GM18951 (cell line): ENCODE measurements around the gene ATF7.
"Not testable (repeated sequence)": the region's sequence is repeated elsewhere in the genome, so short reads cannot be mapped to it uniquely, and the experiment has no call there.

Experiments used
- POLR2A ChIP-seq: IDR thresholded peaks from 4 replicates; pipeline ENCODE4 v1.6.1; 2011; ENCODE audit warnings: mild to moderate bottlenecking; ENCODE audit not compliant: insufficient read length, insufficient read depth; ENCODE audit errors: extremely low read depth
- in situ Hi-C: fragments of 300-500 bp; cut with MboI; formaldehyde crosslinking; loops from one replicate; pipeline ENCODE4 v1.12.0; 2022; ENCODE audit warnings: low sequenced_read_pairs, mixed read lengths, inconsistent platforms; ENCODE audit not compliant: unreplicated experiment

Gene ATF7

GRCh38 chr12:53558631-53559030 is 67.6 kb downstream of the ATF7 start:
- in situ Hi-C loops: no loop called here
- no peak for TF ChIP-seq POLR2A

- in situ Hi-C loops: no loop called here
- TF ChIP-seq POLR2A: no peak
Measured at GRCh38 chr12:53552361-53553327, 73.5 kb downstream of the ATF7 start.

GRCh38 chr12:53551889-53552291 is 74.3 kb downstream of the ATF7 start:
- in situ Hi-C loops: no loop called here
- TF ChIP-seq POLR2A: no peak

- in situ Hi-C loops: no loop called here
- TF ChIP-seq POLR2A: no peak
Measured at GRCh38 chr12:53550595-53550994, 75.6 kb downstream of the ATF7 start.

GRCh38 chr12:53550131-53550530 is 76.1 kb downstream of the ATF7 start:
- in situ Hi-C loops: not testable (repeated sequence)

GRCh38 chr12:53548354-53548753 is 77.8 kb downstream of the ATF7 start:
- in situ Hi-C loops: loop anchor here (5.0 to 10.0 kb wide), 2 partner anchors 129 to 196 kb away; partner anchors contain the start of gene ATP5MC2

- in situ Hi-C loops: loop anchor here (10.0 kb wide), 1 partner anchor 201 kb away; no protein-coding TSS in a partner anchor
- TF ChIP-seq POLR2A: no peak
Measured at GRCh38 chr12:53543539-53543938, 82.6 kb downstream of the ATF7 start.

GRCh38 chr12:53539526-53539925 is 86.7 kb downstream of the ATF7 start:
- TF ChIP-seq POLR2A: no peak
- in situ Hi-C loops: no loop called here

GRCh38 chr12:53538209-53538689 is 87.9 kb downstream of the ATF7 start:
- no peak for TF ChIP-seq POLR2A

GRCh38 chr12:53536962-53537361 is 89.2 kb downstream of the ATF7 start:
- in situ Hi-C loops: no loop called here
- no peak for TF ChIP-seq POLR2A

More at GRCh38 chr12:53538209-53538689, 87.9 kb downstream of the ATF7 start:
- in situ Hi-C loops: no loop called here

- TF ChIP-seq POLR2A: no peak
Measured at GRCh38 chr12:53533471-53533870, 92.7 kb downstream of the ATF7 start.

GRCh38 chr12:53532524-53533445 is 93.4 kb downstream of the ATF7 start:
- TF ChIP-seq POLR2A: no peak
- in situ Hi-C loops: no loop called here

More at GRCh38 chr12:53533471-53533870, 92.7 kb downstream of the ATF7 start:
- in situ Hi-C loops: no loop called here

GRCh38 chr12:53532021-53532420 is 94.2 kb downstream of the ATF7 start:
- TF ChIP-seq POLR2A: no peak

GRCh38 chr12:53530920-53531319 is 95.3 kb downstream of the ATF7 start:
- TF ChIP-seq POLR2A: no peak
- in situ Hi-C loops: no loop called here

More at GRCh38 chr12:53532021-53532420, 94.2 kb downstream of the ATF7 start:
- in situ Hi-C loops: no loop called here
